NK-92 (cell line): ENCODE measurements around the gene PNLIPRP3.

Source experiments
- DNase-seq: peaks from one replicate; lab custom pipeline; 2025; ENCODE audit not compliant: unreplicated experiment; lab: John Stamatoyannopoulos, UW

The PNLIPRP3 gene

GRCh38 chr10:116504786-116505185, 77.1 kb downstream of the PNLIPRP3 start:
- no peak for DNase-seq

GRCh38 chr10:116510565-116510964, 82.9 kb downstream of the PNLIPRP3 start:
- no peak for DNase-seq

GRCh38 chr10:116511365-116511764, 83.7 kb downstream of the PNLIPRP3 start:
- DNase-seq = no peak

- DNase-seq = no peak
These were observed 94.0 kb downstream of the PNLIPRP3 start for GRCh38 chr10:116521424-116522290.

- no peak for DNase-seq
These were observed 95.2 kb downstream of the PNLIPRP3 start for GRCh38 chr10:116522803-116523381.

- no peak for DNase-seq
These were observed 97.1 kb downstream of the PNLIPRP3 start for GRCh38 chr10:116524736-116525135.

GRCh38 chr10:116526219-116526618, 98.6 kb downstream of the PNLIPRP3 start:
- DNase-seq = no peak
